ENCODE measurements around the gene IRX1. TPM values are rescaled to one million over a fixed set of nuclear protein-coding genes. Genes with fewer than 3 reads are reported as not detected.
A peak's percentile ranks its signal among the peaks of the same experiment; 100 is the strongest.

The IRX1 gene
- total RNA-seq, 2 donors from 2014 or later = 0.87 TPM; not detected in 1

- TF ChIP-seq POLR2AphosphoS5 (IDR thresholded peaks at IDR 0.05) (no peak), POLR2A (IDR thresholded peaks at IDR 0.05) (no peak)
- TF ChIP-seq, protein P1, sequence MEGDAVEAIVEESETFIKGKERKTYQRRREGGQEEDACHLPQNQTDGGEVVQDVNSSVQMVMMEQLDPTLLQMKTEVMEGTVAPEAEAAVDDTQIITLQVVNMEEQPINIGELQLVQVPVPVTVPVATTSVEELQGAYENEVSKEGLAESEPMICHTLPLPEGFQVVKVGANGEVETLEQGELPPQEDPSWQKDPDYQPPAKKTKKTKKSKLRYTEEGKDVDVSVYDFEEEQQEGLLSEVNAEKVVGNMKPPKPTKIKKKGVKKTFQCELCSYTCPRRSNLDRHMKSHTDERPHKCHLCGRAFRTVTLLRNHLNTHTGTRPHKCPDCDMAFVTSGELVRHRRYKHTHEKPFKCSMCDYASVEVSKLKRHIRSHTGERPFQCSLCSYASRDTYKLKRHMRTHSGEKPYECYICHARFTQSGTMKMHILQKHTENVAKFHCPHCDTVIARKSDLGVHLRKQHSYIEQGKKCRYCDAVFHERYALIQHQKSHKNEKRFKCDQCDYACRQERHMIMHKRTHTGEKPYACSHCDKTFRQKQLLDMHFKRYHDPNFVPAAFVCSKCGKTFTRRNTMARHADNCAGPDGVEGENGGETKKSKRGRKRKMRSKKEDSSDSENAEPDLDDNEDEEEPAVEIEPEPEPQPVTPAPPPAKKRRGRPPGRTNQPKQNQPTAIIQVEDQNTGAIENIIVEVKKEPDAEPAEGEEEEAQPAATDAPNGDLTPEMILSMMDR (IDR thresholded peaks at IDR 0.05) = no peak
- Histone ChIP-seq H3K9me3 (no peaks in the 10 kb centered on the region), H3K4me1 (replicated peaks) (peaks cover 10% of the 10 kb centered on the region), H3K27ac (no peak overlapping the region), H3K27me3 (replicated peaks; ENCODE audit: insufficient read depth) (peaks cover 71% of the 10 kb centered on the region), H3K4me3 (no peak overlapping the region), H3K36me3 (no peaks in the 10 kb centered on the region)
- intact Hi-C loops (cut with DNase I) = no loop called here
- no peak for DNase-seq (ENCODE audit: low spot score)
- WGBS = 20% methylated on average over 28 of the region's 28 CpGs
These were observed 1.7 kb upstream of the IRX1 start for GRCh38 chr5:3593771-3594509.

GRCh38 chr5:3594510-3595005 lies 1.1 kb upstream of the IRX1 start:
- intact Hi-C loops (cut with DNase I) = no loop called here
- TF ChIP-seq POLR2AphosphoS5 (IDR thresholded peaks at IDR 0.05) (no peak), POLR2A (IDR thresholded peaks at IDR 0.05) (no peak)
- TF ChIP-seq, protein P1 (IDR thresholded peaks at IDR 0.05) = no peak
- Histone ChIP-seq H3K36me3 (no peaks in the 10 kb centered on the region), H3K4me3 (peak overlapping the region in 1 of 2 donors; percentile 16), H3K27ac (no peak overlapping the region), H3K27me3 (replicated peaks; ENCODE audit: insufficient read depth) (peaks cover 74% of the 10 kb centered on the region), H3K4me1 (replicated peaks) (peaks cover 10% of the 10 kb centered on the region), H3K9me3 (no peaks in the 10 kb centered on the region)
- WGBS = 2% methylated on average over 50 of the region's 52 CpGs
- no peak for DNase-seq (ENCODE audit: low spot score)

DNA sequence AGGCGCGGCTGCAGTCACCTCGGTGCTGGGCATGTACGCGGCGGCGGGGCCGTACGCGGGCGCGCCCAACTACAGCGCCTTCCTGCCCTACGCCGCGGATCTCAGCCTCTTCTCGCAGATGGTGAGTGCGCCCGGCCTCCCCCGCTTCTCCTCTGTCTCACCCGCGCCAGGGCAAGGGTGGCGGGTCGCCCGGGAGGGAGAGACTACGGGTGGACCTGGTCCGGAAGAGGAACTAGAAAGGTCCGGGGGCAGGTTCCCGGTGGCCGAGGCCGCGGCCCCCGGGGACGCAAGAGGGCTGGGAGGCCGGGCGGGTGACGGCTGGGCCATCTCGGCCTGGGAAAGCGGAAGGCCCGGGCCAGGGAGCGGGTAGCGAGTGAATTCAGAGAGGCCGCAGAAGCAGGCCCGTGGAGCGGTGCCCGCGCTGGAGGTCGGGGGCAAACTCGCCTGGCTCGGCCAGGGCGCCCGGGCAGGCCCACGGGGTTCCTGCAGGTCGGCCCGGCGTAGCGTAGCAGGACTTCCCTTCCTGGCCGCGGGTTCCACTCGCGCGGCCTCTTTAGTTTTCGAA lies 711 bp downstream of the IRX1 start:
- Histone ChIP-seq H3K36me3 (no peaks in the 10 kb centered on the region), H3K27ac (no peak overlapping the region), H3K4me1 (replicated peaks) (peaks cover 12% of the 10 kb centered on the region), H3K9me3 (no peaks in the 10 kb centered on the region), H3K27me3 (replicated peaks; ENCODE audit: insufficient read depth) (peaks cover 78% of the 10 kb centered on the region), H3K4me3 (peak overlapping the region in 1 of 2 donors; percentile 16)
- 12% methylated on average over 62 of the region's 63 CpGs for WGBS
- TF ChIP-seq POLR2AphosphoS5 (IDR thresholded peaks at IDR 0.05) (no peak), POLR2A (IDR thresholded peaks at IDR 0.05) (no peak)
- TF ChIP-seq, protein P1 (IDR thresholded peaks at IDR 0.05) = no peak
- intact Hi-C loops (cut with DNase I) = no loop called here
- no peak for DNase-seq (ENCODE audit: low spot score)

DNA sequence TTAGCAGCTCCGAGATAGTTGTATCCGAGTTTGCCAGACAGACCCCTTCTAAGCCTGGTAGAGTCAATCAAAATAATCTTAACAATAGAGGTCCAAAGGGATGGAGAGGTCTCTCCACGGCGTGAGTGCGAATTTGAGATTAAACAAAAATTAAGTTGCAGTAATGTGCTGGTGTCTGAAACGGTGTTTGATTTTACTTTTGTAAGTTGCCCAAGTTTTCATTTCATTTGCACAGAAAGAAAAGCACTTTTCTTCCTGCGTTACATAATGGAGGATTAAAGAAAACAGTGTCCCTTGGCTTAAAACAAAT lies 1.2 kb downstream of the IRX1 start:
- peaks cover 78% of the 10 kb centered on the region for H3K27me3 ChIP-seq (replicated peaks; ENCODE audit: insufficient read depth)
- intact Hi-C loops (cut with DNase I) = no loop called here
- H3K27ac ChIP-seq = no peak overlapping the region
- WGBS = 51% methylated on average over 7 of the region's 7 CpGs
- H3K4me1 ChIP-seq (replicated peaks) = peaks cover 12% of the 10 kb centered on the region
- H3K4me3 ChIP-seq = no peak overlapping the region
- TF ChIP-seq POLR2A (IDR thresholded peaks at IDR 0.05) = no peak
- TF ChIP-seq, protein P1 (IDR thresholded peaks at IDR 0.05) = no peak
- no peak for TF ChIP-seq POLR2AphosphoS5 (IDR thresholded peaks at IDR 0.05)
- H3K36me3 ChIP-seq = no peaks in the 10 kb centered on the region
- H3K9me3 ChIP-seq = no peaks in the 10 kb centered on the region
- no peak for DNase-seq (ENCODE audit: low spot score)

Measured in prostate gland (tissue), 2 donors.